CD14-positive monocyte (primary cell): ENCODE results near the gene GCK. TPM values are rescaled to one million over a fixed set of nuclear protein-coding genes. Genes with fewer than 3 reads are reported as not detected.
A peak's percentile ranks its signal among the peaks of the same experiment; 100 is the strongest.

Experiments used
- DNase-seq, 3 donors: peaks; one replicate each; pipeline ENCODE4 v3.0.0-alpha.2; 2011 to 2022
- H2AFZ ChIP-seq: 2 replicates; pipeline ENCODE4 v1.6.0; 2012; ENCODE audit warnings: mild to moderate bottlenecking, low read depth, low read length, inconsistent platforms; ENCODE audit not compliant: insufficient read depth, poor library complexity, severe bottlenecking
- H3K27ac ChIP-seq, 2 donors: 1 replicate in 1 of 2; 2 replicates in 1 of 2; pipeline ENCODE4 v1.5.1; 2012 to 2013; ENCODE audit warnings: low read length in 2 of 2, control low read depth in 1 of 2, inconsistent platforms in 1 of 2, low read depth in 1 of 2, mild to moderate bottlenecking in 1 of 2
- H3K27me3 ChIP-seq, 2 donors: one replicate each; pipeline versions ENCODE4 v1.6.0 to v1.6.1; 2011 to 2013; ENCODE audit warnings: low read length in 2 of 2; ENCODE audit not compliant: control insufficient read depth in 2 of 2, insufficient read depth in 2 of 2
- H3K36me3 ChIP-seq, 2 donors: replicated peaks in 1 of 2; 1 replicate in 1 of 2; 2 replicates in 1 of 2; pipeline versions ENCODE4 v1.5.1 to v1.6.1; 2012 to 2013; ENCODE audit warnings: low read length in 2 of 2, control low read depth in 1 of 2, inconsistent platforms in 1 of 2, mild to moderate bottlenecking in 1 of 2; ENCODE audit not compliant: insufficient read depth in 2 of 2, control insufficient read depth in 1 of 2
- H3K4me1 ChIP-seq, 2 donors: 1 replicate in 1 of 2; 2 replicates in 1 of 2; pipeline versions ENCODE4 v1.5.1 to v1.6.1; 2012 to 2013; ENCODE audit warnings: low read length in 2 of 2, control low read depth in 1 of 2, inconsistent platforms in 1 of 2, mild to moderate bottlenecking in 1 of 2, moderate library complexity in 1 of 2; ENCODE audit not compliant: insufficient read depth in 2 of 2, control insufficient read depth in 1 of 2
- H3K4me2 ChIP-seq: replicated peaks from 2 replicates; pipeline ENCODE3; 2012; ENCODE audit warnings: low read length, moderate library complexity, mild to moderate bottlenecking; ENCODE audit not compliant: poor library complexity, severe bottlenecking; ENCODE audit errors: extremely low read depth
- H3K4me3 ChIP-seq, 3 experiments: fragments of 200-600 bp in 1 of 3; sonication (generic) in 1 of 3; replicated peaks in 1 of 3; 1 replicate in 2 of 3; 2 replicates in 1 of 3; pipeline ENCODE4 v1.5.1; 2011 to 2013; ENCODE audit warnings: low read length in 3 of 3, mild to moderate bottlenecking in 3 of 3, control low read depth in 2 of 3, low read depth in 2 of 3, inconsistent platforms in 1 of 3, moderate library complexity in 1 of 3
- H3K79me2 ChIP-seq: 2 replicates; pipeline ENCODE4 v1.6.0; 2012; ENCODE audit warnings: mild to moderate bottlenecking, control low read depth, inconsistent platforms, low read length, moderate library complexity; ENCODE audit not compliant: insufficient read depth
- H3K9ac ChIP-seq: 2 replicates; pipeline ENCODE4 v1.6.0; 2017; ENCODE audit warnings: low read length, mild to moderate bottlenecking; ENCODE audit not compliant: insufficient read depth, poor library complexity, severe bottlenecking
- H3K9me3 ChIP-seq, 2 donors: replicated peaks in 1 of 2; 1 replicate in 1 of 2; 2 replicates in 1 of 2; pipeline versions ENCODE4 v1.5.1 to v1.6.1; 2012 to 2013; ENCODE audit warnings: low read length in 2 of 2, control low read depth in 1 of 2; ENCODE audit not compliant: control insufficient read depth in 1 of 2, insufficient read depth in 1 of 2
- H4K20me1 ChIP-seq: 2 replicates; pipeline ENCODE4 v1.6.0; 2012; ENCODE audit warnings: mild to moderate bottlenecking, low read length, control low read depth, moderate library complexity; ENCODE audit not compliant: insufficient read depth
- H3K27ac Mint-ChIP-seq, 7 donors: one replicate each; pipeline ENCODE4 v1.8.0; 2020; ENCODE audit warnings: mild to moderate bottlenecking in 7 of 7, mixed read lengths in 7 of 7, moderate library complexity in 6 of 7, inconsistent platforms in 2 of 7
- H3K27me3 Mint-ChIP-seq, 3 donors: one replicate each; pipeline ENCODE4 v1.8.0; 2021 to 2022; ENCODE audit warnings: low read depth in 3 of 3, mild to moderate bottlenecking in 3 of 3, mixed read lengths in 3 of 3, moderate library complexity in 3 of 3, inconsistent platforms in 1 of 3
- H3K36me3 Mint-ChIP-seq, 2 donors: one replicate each; pipeline ENCODE4 v1.8.0; 2020; ENCODE audit warnings: mixed read lengths in 2 of 2, inconsistent platforms in 1 of 2, mild to moderate bottlenecking in 1 of 2
- H3K4me1 Mint-ChIP-seq: one replicate; pipeline ENCODE4 v1.8.0; 2020; ENCODE audit warnings: mild to moderate bottlenecking, mixed read lengths
- H3K4me3 Mint-ChIP-seq, 2 donors: one replicate each; pipeline ENCODE4 v1.8.0; 2020; ENCODE audit warnings: mild to moderate bottlenecking in 2 of 2, mixed read lengths in 2 of 2, moderate library complexity in 1 of 2
- H3K9me3 Mint-ChIP-seq, 7 donors: one replicate each; pipeline ENCODE4 v1.8.0; 2020 to 2022; ENCODE audit warnings: mixed read lengths in 7 of 7, mild to moderate bottlenecking in 6 of 7, moderate library complexity in 6 of 7, inconsistent platforms in 2 of 7
- WGBS: methylation state at CpG from one replicate; pipeline ENCODE4 v1.1.5; 2013; ENCODE audit warnings: missing lambda C conversion rate; ENCODE audit not compliant: insufficient coverage; 5-methylcytosine and 5-hydroxymethylcytosine counted together
- intact Hi-C, 2 donors: fragments of 100-400 bp; cut with micrococcal nuclease; formaldehyde crosslinking; loops; one replicate each; pipeline versions ENCODE4 v1.15.0 to v1.15.1; 2023
- polyA plus RNA-seq, 3 donors: library from polyadenylated mRNA; depleted of rRNA in 1 of 3; unstranded in 2 of 3; stranded (reverse) in 1 of 3; fragments of 300-500 nt in 2 of 3; fragments of >200 nt in 1 of 3; fragmentation: Illumina TruSeq in 2 of 3; gene quantifications; 1 replicate in 2 of 3; 2 replicates in 1 of 3; pipeline ENCODE4 v1.2.3, GENCODE V29; 2012 to 2021
- TF ChIP-seq, protein P1 (sequence below): fragments of 200-600 bp; IDR thresholded peaks from one replicate; pipeline ENCODE4 v1.8.0; 2022; ENCODE audit warnings: antibody characterized with exemption, mild to moderate bottlenecking

The GCK gene
- polyA plus RNA-seq, 3 donors: not detected

DNA sequence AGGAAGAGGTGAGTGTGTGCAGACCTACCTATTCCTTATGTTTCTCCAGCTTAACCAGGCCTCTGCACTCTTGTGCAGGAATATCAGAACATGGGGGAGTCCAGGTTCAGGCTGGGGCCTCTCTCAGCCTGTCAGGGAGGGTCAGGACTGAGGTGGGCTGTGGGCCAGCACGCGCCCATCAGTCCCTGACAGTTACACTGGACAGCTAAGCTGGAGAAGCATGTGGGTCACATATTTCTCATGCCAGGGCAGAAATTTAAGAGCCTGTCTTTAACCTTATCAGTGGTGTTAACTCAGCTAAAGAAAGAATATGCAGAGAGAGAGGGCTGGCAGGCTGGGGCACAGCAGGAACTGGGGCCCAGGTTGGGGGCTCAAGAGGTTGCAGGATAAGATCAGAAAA lies 57.2 kb downstream of the GCK start:
- WGBS: 100% methylated on average over 2 of the region's 2 CpGs
- no peak overlapping the region for H3K9ac ChIP-seq
- no peaks in the 10 kb centered on the region for H3K27me3 ChIP-seq
- no peaks in the 10 kb centered on the region for H3K36me3 ChIP-seq
- H4K20me1 ChIP-seq: no peaks in the 10 kb centered on the region
- DNase-seq: no peak
- no peaks in the 10 kb centered on the region for H3K79me2 ChIP-seq
- TF ChIP-seq, protein P1, sequence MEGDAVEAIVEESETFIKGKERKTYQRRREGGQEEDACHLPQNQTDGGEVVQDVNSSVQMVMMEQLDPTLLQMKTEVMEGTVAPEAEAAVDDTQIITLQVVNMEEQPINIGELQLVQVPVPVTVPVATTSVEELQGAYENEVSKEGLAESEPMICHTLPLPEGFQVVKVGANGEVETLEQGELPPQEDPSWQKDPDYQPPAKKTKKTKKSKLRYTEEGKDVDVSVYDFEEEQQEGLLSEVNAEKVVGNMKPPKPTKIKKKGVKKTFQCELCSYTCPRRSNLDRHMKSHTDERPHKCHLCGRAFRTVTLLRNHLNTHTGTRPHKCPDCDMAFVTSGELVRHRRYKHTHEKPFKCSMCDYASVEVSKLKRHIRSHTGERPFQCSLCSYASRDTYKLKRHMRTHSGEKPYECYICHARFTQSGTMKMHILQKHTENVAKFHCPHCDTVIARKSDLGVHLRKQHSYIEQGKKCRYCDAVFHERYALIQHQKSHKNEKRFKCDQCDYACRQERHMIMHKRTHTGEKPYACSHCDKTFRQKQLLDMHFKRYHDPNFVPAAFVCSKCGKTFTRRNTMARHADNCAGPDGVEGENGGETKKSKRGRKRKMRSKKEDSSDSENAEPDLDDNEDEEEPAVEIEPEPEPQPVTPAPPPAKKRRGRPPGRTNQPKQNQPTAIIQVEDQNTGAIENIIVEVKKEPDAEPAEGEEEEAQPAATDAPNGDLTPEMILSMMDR: no peak
- no peak overlapping the region for H3K27ac ChIP-seq
- no peaks in the 10 kb centered on the region for H3K9me3 ChIP-seq
- intact Hi-C loops: loop anchor here in 1 of 2 donors (10.0 kb wide), 1 partner anchor 63 kb away; no protein-coding TSS in a partner anchor
- peaks cover 3 to 7% (median 3%) of the 10 kb centered on the region in 3 donors for H3K27me3 Mint-ChIP-seq
- no peak overlapping the region for H3K4me3 ChIP-seq
- no peak overlapping the region for H3K4me2 ChIP-seq
- H2AFZ ChIP-seq: no peak overlapping the region
- H3K4me1 Mint-ChIP-seq: no peaks in the 10 kb centered on the region
- no peak overlapping the region for H3K4me3 Mint-ChIP-seq
- peaks cover 0 to 2% (median 0%) of the 10 kb centered on the region in 7 donors for H3K9me3 Mint-ChIP-seq
- H3K36me3 Mint-ChIP-seq: no peaks in the 10 kb centered on the region
- no peaks in the 10 kb centered on the region for H3K4me1 ChIP-seq
- H3K27ac Mint-ChIP-seq: no peak overlapping the region

DNA sequence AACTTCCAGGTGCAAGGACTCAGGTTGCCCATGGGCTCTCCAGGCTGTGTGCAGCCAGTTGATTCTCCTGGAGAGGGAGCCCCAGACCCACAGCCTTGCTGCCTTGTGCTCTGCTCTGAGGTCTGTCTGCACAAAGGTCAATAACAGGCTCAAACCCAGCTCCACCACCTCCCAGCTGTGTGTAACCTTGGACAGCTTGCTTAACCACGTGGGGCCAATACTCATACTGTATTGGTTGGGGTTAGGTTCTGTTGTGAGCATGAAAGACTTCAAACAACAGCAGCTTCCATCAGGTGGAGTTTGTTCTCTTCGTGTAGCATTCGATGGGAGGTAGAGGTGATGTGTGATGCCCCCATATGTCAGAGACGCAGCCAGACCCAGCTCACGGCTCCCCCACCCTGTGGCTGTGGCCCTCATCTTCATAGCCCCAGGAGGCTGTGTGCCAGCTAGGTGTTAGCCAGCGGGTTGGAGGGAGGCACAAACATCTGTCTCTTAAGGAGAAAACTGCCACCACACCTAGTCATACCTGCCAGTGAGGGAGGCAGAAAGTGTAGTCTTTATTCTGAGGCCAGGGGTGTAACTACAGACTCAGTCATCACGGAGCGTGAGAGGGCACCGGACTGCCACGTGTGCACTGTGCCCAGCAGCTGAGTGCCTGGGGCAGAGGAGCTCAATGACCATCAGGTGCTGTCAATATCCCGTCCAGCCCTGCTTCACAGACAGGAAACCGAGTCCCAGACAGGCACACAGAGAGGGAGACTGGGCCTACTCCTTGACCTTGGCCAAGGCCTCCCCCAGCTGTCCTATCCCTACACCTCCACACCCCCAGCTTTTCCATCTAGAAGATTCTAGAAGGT lies 57.8 kb downstream of the GCK start:
- no peaks in the 10 kb centered on the region for H3K79me2 ChIP-seq
- no peaks in the 10 kb centered on the region for H3K9me3 ChIP-seq
- 91% methylated on average over 8 of the region's 12 CpGs for WGBS
- H3K27me3 ChIP-seq: no peaks in the 10 kb centered on the region
- H3K4me2 ChIP-seq: no peak overlapping the region
- H3K4me3 ChIP-seq: no peak overlapping the region
- no peaks in the 10 kb centered on the region for H3K4me1 Mint-ChIP-seq
- TF ChIP-seq, protein P1: no peak
- intact Hi-C loops: loop anchor here in 1 of 2 donors (10.0 kb wide), 1 partner anchor 63 kb away; no protein-coding TSS in a partner anchor
- no peaks in the 10 kb centered on the region for H3K36me3 ChIP-seq
- no peaks in the 10 kb centered on the region for H3K4me1 ChIP-seq
- H3K4me3 Mint-ChIP-seq: no peak overlapping the region
- no peak overlapping the region for H3K9ac ChIP-seq
- no peak for DNase-seq
- H3K27ac Mint-ChIP-seq: peak overlapping the region in 1 of 7 donors; percentile 30
- H4K20me1 ChIP-seq: no peaks in the 10 kb centered on the region
- H3K27ac ChIP-seq: no peak overlapping the region
- peaks cover 0 to 3% (median 0%) of the 10 kb centered on the region in 7 donors for H3K9me3 Mint-ChIP-seq
- no peaks in the 10 kb centered on the region for H3K36me3 Mint-ChIP-seq
- peaks cover 3 to 7% (median 3%) of the 10 kb centered on the region in 3 donors for H3K27me3 Mint-ChIP-seq
- H2AFZ ChIP-seq: no peak overlapping the region
